GM21360 (cell line): ENCODE data around the gene EIF5A2.
"Not testable (repeated sequence)": the region's sequence is repeated elsewhere in the genome, so short reads cannot be mapped to it uniquely, and the experiment has no call there.

Experiments used
- ATAC-seq: cut with Tn5 transposase; IDR thresholded peaks from one replicate; pipeline ENCODE4 v1.9.1; 2021; ENCODE audit warnings: mild to moderate bottlenecking, moderate library complexity; ENCODE audit not compliant: unreplicated experiment

EIF5A2 gene

GRCh38 chr3:170908235-170909116 is at the start of gene EIF5A2:
Gene EIF5A2, minus strand, starts transcription at chr3:170908637. Its CDS starts 831 bp downstream, at chr3:170907806.
- ATAC-seq, result peak; percentile 81

- ATAC-seq, result no peak
Observed at GRCh38 chr3:170956647-170957046, 48.2 kb upstream of the EIF5A2 start.

GRCh38 chr3:170953736-170954135 is 45.3 kb upstream of the EIF5A2 start:
- ATAC-seq, result no peak

- ATAC-seq, result no peak
Observed at GRCh38 chr3:170953229-170953628, 44.8 kb upstream of the EIF5A2 start.

GRCh38 chr3:170949211-170949610 is 40.8 kb upstream of the EIF5A2 start:
- ATAC-seq, result no peak

GRCh38 chr3:170947018-170947769 is 38.8 kb upstream of the EIF5A2 start:
- ATAC-seq, result no peak

- no peak for ATAC-seq
Observed at GRCh38 chr3:170942011-170942410, 33.6 kb upstream of the EIF5A2 start.

GRCh38 chr3:170941551-170941950 is 33.1 kb upstream of the EIF5A2 start:
- ATAC-seq, result no peak

- not testable (repeated sequence) for ATAC-seq
Observed at GRCh38 chr3:170933039-170933438, 24.6 kb upstream of the EIF5A2 start.

GRCh38 chr3:170923553-170923952 is 15.1 kb upstream of the EIF5A2 start:
- not testable (repeated sequence) for ATAC-seq

GRCh38 chr3:170918715-170919114 is 10.3 kb upstream of the EIF5A2 start:
- ATAC-seq, result no peak

- no peak for ATAC-seq
Observed at GRCh38 chr3:170914690-170915089, 6.3 kb upstream of the EIF5A2 start.

GRCh38 chr3:170914212-170914611 is 5.8 kb upstream of the EIF5A2 start:
- ATAC-seq, result no peak

- ATAC-seq, result no peak
Observed at GRCh38 chr3:170911051-170911450, 2.6 kb upstream of the EIF5A2 start.

GRCh38 chr3:170910542-170910941 is 2.1 kb upstream of the EIF5A2 start:
- no peak for ATAC-seq

- no peak for ATAC-seq
Observed at GRCh38 chr3:170909129-170909903, 879 bp upstream of the EIF5A2 start.

GRCh38 chr3:170907637-170908234 is 701 bp downstream of the EIF5A2 start:
- no peak for ATAC-seq

- ATAC-seq, result no peak
Observed at GRCh38 chr3:170905862-170906261, 2.6 kb downstream of the EIF5A2 start.

GRCh38 chr3:170903123-170903522 is 5.3 kb downstream of the EIF5A2 start:
- no peak for ATAC-seq

GRCh38 chr3:170899455-170899854 is 9.0 kb downstream of the EIF5A2 start:
- no peak for ATAC-seq

- ATAC-seq, result no peak
Observed at GRCh38 chr3:170897978-170898377, 10.5 kb downstream of the EIF5A2 start.
